ENCODE data around the gene KRTAP10-11. TPM values are rescaled to one million over a fixed set of nuclear protein-coding genes. Genes with fewer than 3 reads are reported as not detected.

The KRTAP10-11 gene
- total and polyA plus RNA-seq, 2 of the 8 experiments (the other 6 are each of a cell fraction or from before 2014, with no cell fraction given), result not detected

GRCh38 chr21:44601596-44602462 is 44.4 kb upstream of the KRTAP10-11 start:
- no peak overlapping the region for H3K9ac ChIP-seq (replicated peaks in 1 of 4; ENCODE audit: extremely low read depth in 1 of 4, low read depth in 3 of 4, low read length in 3 of 4)
- no peak overlapping the region for H3K23ac ChIP-seq (ENCODE audit: insufficient read length)
- 81% methylated on average over 21 of the region's 23 CpGs; no CpG with 5 or more reads in 1 of the 2 experiments for WGBS, 2 experiments (ENCODE audit: extremely low coverage in 1 of 2, insufficient coverage in 1 of 2, insufficient read length in 1 of 2, insufficient replicate concordance in 2 of 2, low coverage in 1 of 2, low lambda C conversion rate in 2 of 2, missing lambda C conversion rate in 1 of 2)
- no peak for FAIRE-seq
- H4K20me1 ChIP-seq (replicated peaks in 1 of 2; ENCODE audit: control insufficient read depth in 1 of 2, insufficient read depth in 2 of 2, low read length in 2 of 2), result no peaks in the 10 kb centered on the region
- H2AK5ac ChIP-seq (ENCODE audit: low read depth, low read length), result peak overlapping the region; percentile 1; the same call in 1 of the 2 replicates
- ChIA-PET POLR2A (ENCODE audit: partially characterized antibody) (interaction anchor here (1.2 kb wide), 1 partner anchor 50 kb away, joined by 3 read pairs; the partner anchor contains the start of gene KRTAP10-2), CTCF (ENCODE audit: partially characterized antibody) (interaction anchor here (0.6 to 1.8 kb wide), 4 partner anchors 12 to 140 kb away, joined by 3 to 13 read pairs (median 4); no protein-coding TSS in a partner anchor)
- peak overlapping the region; percentile 75; the same call in 1 of the 2 replicates for H2BK12ac ChIP-seq (ENCODE audit: low read depth, low read length)
- no peak overlapping the region for H3K4me2 ChIP-seq (ENCODE audit: insufficient read depth in 1 of 2, low read depth in 2 of 2, low read length in 2 of 2)
- peaks cover 0 to 6% (median 2%) of the 10 kb centered on the region in 4 experiments; a peak in 4 of 7 replicates for H3K4me1 ChIP-seq (replicated peaks in 1 of 4; ENCODE audit: control insufficient read depth in 3 of 4, insufficient read depth in 4 of 4, low read length in 3 of 4)
- no peak overlapping the region for H2BK20ac ChIP-seq (ENCODE audit: low read length)
- 0 out of 2 replicates have a peak, but pooled peaks cover 2% of the 10 kb centered on the region for H3K23me2 ChIP-seq (ENCODE audit: low read depth, low read length)
- H3K18ac ChIP-seq (ENCODE audit: extremely low read depth, low read length), result peak overlapping the region; percentile 15; the same call in 1 of the 2 replicates
- no peaks in the 10 kb centered on the region for H3K79me1 ChIP-seq (ENCODE audit: low read depth, low read length)
- H4K5ac ChIP-seq (ENCODE audit: insufficient read length, low read depth, low read length), result peak overlapping the region; percentile 37
- peak in 1 of 2 experiments; percentile 43 for DNase-seq (ENCODE audit: low read depth in 1 of 2, low spot score in 2 of 2)
- H2BK5ac ChIP-seq (ENCODE audit: low read depth, low read length), result no peak overlapping the region
- H2BK120ac ChIP-seq (replicated peaks; ENCODE audit: low read depth, low read length), result peak overlapping the region; percentile 33
- H3K36me3 ChIP-seq (ENCODE audit: control insufficient read depth in 2 of 4, insufficient read depth in 4 of 4, low read length in 3 of 4), result no peaks in the 10 kb centered on the region; a peak in 1 of 8 replicates
- no peak overlapping the region for H3K4me3 ChIP-seq (ENCODE audit: extremely low read depth in 1 of 4, insufficient read depth in 2 of 4, low read depth in 3 of 4, low read length in 4 of 4)
- H3K27me3 ChIP-seq (replicated peaks in 1 of 4; ENCODE audit: control insufficient read depth in 3 of 4, extremely low read depth in 1 of 4, insufficient read depth in 3 of 4, low read length in 3 of 4), result no peaks in the 10 kb centered on the region
- H3K14ac ChIP-seq (ENCODE audit: insufficient read length), result no peak overlapping the region
- no peak overlapping the region for H2AFZ ChIP-seq (ENCODE audit: low read length)
- no peak overlapping the region for H2BK15ac ChIP-seq (ENCODE audit: low read length)
- no peak overlapping the region for H3K56ac ChIP-seq (replicated peaks; ENCODE audit: insufficient read length, low read depth, low read length)
- peaks cover 0 to 5% of the 10 kb centered on the region in 2 experiments; a peak in 1 of 4 replicates for H3K9me3 ChIP-seq (ENCODE audit: insufficient read depth in 2 of 2, low read depth in 1 of 2, low read length in 1 of 2)
- no peaks in the 10 kb centered on the region for H3K79me2 ChIP-seq (ENCODE audit: control insufficient read depth in 1 of 2, insufficient read depth in 2 of 2, low read length in 2 of 2)
- no peak overlapping the region for H4K8ac ChIP-seq (ENCODE audit: extremely low read depth, insufficient read depth, low read length)
- H3K4ac ChIP-seq (replicated peaks; ENCODE audit: insufficient read length, low read depth, low read length), result no peak overlapping the region
- H3K27ac ChIP-seq (ENCODE audit: low read depth, low read length), result no peak overlapping the region
- peak overlapping the region; percentile 12 for H4K91ac ChIP-seq (replicated peaks; ENCODE audit: insufficient read length, low read length)
- TF ChIP-seq YY1 (IDR thresholded peaks at IDR 0.05; ENCODE audit: low read depth, low read length) (no peak), SP2 (IDR thresholded peaks at IDR 0.05; ENCODE audit: low read length) (no peak), CHD1 (IDR thresholded peaks at IDR 0.05; ENCODE audit: low read depth, low read length) (no peak), USF2 (IDR thresholded peaks at IDR 0.05; ENCODE audit: low read length) (no peak), BRCA1 (IDR thresholded peaks at IDR 0.05; ENCODE audit: low read depth, low read length) (no peak), CBX8 (IDR thresholded peaks at IDR 0.05; ENCODE audit: borderline replicate concordance, low read depth, low read length) (no peak), FOSL1 (IDR thresholded peaks at IDR 0.05; ENCODE audit: insufficient read depth, low read depth, low read length) (no peak), NRF1 (IDR thresholded peaks at IDR 0.05; ENCODE audit: low read depth, low read length) (no peak), RFX5 (IDR thresholded peaks at IDR 0.05; ENCODE audit: borderline replicate concordance, low read depth, low read length) (no peak)
- TF ChIP-seq, protein P1, sequence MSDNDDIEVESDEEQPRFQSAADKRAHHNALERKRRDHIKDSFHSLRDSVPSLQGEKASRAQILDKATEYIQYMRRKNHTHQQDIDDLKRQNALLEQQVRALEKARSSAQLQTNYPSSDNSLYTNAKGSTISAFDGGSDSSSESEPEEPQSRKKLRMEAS (IDR thresholded peaks at IDR 0.05), result no peak
